ENCODE results near the gene ALDH18A1.

Gene ALDH18A1

DNA sequence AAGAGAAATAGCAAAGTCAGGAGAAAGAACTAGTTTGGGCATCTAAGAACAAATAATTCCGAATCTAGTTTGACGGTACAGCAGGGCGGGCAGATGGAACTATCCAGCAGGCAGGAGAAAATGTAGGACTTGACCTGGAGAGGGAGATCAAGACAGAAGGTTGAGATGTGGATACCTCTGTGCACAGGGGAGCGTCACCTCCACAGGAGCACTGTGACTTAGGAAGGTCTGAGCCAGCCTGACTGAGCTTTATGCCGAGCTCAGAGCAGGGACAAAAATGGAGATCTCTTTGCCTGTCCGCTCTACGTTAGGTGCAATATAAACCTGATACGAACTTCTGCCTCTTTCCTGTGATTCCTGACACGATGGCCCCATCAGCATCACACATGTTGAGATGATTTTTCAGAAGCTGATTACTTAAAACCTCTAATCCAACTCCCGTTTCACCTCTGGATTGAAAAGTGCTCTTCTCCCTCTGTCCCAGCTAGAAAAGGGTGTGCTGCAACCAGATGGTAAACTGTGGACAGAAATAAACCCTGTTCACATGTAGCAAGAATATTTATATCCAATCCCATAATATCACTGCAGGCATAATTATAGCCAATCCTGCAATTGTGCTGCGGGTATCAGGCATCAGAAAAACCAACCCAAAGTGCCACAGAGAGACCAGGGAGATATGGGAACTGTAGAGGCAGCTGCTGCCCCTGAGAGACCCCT, 81.7 kb downstream of the ALDH18A1 start:
- FAIRE-seq = no peak

DNA sequence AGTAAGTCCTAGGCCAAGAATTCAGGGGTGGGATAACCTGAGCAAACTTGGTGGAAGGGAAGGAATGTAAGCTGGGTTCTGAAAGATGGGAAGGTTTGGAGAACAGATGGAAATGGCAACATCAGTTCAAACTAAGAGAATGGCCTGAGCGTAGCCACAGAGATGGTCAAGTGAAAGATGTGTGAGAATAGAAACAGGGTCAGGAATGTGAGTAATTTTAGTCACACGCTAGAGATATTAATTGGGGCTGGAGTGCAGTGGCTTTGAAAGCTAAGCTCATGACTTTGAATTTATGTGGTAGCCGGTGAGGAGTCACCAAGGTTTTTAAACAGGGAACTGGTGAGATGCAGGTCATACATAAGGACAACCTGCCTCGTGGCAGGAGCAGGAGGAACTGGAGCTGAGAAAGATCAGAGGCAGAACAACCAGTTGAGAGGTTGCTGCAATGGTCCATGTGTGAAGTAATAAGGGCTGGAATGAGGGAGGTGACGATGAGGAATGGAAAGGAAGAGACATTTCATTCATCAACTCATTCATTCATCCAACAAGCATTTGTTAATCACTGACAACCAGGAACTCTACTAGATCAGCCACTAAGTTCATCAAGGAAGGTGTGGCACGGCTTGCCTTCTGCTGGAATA, 82.4 kb downstream of the ALDH18A1 start:
- FAIRE-seq = no peak

- FAIRE-seq = no peak
Observed at GRCh38 chr10:95573527-95573926, 83.0 kb downstream of the ALDH18A1 start.

DNA sequence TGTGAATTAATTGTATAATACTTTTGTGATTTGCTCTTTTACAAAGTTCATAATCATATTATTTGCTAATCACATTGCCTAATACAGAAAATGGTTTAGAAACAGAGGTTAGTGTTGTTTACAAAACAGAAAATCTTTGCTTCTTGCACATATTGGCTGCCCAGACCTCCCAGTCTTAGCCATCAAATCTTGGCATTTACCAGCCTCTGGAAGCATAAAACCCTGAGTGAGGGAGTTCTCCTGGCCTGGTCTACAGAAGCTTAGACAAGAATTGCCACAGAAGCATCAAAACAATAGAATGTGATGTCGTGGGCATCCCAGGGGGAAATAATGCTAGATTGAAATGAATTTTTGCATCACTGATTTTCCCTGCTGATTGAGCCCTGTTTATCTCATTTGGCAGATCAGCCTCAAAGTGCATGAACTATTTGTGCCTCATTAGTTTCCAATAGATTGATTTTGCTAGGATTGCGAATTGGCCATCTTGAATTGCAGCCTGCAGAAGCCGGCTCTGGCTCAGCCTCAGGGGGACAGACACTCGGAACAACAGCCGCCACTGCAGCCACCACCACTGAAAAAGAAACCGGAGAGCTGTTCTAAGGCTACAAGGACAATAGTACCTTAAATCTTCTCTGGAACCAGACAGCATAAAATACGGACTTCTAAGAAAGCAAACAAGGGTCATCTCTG, 84.2 kb downstream of the ALDH18A1 start:
- FAIRE-seq = no peak

GRCh38 chr10:95571390-95571789, 85.1 kb downstream of the ALDH18A1 start:
- FAIRE-seq = no peak

GRCh38 chr10:95569368-95569767, 87.1 kb downstream of the ALDH18A1 start:
- no peak for FAIRE-seq

- FAIRE-seq = no peak
Observed at GRCh38 chr10:95567903-95568630, 88.4 kb downstream of the ALDH18A1 start.

DNA sequence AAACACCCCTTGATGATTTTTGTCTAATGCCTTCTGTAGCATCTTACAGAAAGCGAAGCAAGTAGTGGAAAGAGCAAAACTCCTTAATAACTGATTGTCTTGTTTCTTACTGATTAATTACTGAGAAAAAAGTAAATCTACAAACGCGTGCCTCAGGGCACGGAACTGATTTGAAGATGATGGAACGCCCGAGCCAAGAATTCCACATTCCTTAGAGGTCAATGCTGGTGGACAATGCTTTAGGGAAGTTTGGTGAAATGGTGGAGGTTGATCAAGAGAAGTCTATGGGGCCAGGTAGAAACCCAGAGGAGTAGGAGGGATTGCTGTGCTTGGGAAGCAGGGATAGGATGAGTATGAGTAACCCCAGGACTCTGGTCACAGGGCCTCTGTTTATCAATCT, 90.4 kb downstream of the ALDH18A1 start:
- FAIRE-seq = no peak

DNA sequence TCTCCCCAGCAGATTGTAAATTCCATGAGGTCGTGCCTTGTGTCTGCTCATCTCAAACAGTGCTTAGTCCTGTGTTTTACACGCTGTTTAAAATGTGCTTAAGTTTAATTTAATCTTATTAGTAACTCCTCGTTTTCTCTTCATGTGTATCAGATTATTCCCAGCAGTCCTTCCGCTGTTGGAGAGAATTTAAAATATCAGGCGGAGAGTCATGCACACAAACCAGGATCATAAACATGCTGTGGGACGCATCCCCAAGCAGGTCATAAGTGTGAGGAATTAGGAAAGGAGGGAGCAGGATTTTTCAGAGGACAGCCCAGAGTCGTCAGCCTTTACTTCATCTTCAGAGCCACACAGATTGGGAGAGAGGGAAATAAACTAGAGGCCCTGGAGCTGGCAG, 91.2 kb downstream of the ALDH18A1 start:
- no peak for FAIRE-seq

DNA sequence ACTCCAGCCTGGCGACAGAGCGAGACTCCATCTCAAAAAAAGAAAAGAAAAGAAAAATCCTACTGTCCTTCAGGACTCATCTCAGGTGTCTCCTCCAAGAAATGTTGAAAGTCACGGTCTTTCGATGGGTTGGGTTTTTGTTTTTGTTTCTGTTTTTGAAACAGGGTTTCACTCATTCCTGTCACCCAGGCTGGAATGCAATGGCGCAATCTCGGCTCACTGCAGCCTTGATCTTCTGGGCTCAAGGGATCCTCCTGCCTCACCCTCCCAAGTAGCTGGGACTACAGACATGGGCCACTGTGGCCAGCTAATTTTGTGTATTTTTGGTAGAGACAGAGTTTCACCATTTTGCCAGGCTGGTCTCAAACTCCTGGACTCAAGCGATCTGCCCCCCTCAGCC, 92.2 kb downstream of the ALDH18A1 start:
- no peak for FAIRE-seq

- FAIRE-seq = no peak
Observed at GRCh38 chr10:95562341-95562965, 94.1 kb downstream of the ALDH18A1 start.

DNA sequence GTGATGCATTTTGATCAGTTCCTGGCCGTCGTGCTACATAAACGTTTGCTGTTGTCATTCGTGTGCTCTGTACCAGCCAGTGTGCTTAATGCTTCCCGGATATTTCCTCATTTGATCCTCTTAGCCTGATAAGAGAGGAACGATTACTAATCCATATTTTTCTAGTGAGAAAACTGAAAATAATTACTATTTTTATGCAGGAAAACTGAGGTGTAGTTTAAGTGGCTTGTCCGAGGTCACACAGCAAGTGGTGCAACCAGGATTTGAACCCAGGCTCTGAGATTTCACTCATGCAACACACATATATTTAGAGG, 94.7 kb downstream of the ALDH18A1 start:
- FAIRE-seq = no peak

DNA sequence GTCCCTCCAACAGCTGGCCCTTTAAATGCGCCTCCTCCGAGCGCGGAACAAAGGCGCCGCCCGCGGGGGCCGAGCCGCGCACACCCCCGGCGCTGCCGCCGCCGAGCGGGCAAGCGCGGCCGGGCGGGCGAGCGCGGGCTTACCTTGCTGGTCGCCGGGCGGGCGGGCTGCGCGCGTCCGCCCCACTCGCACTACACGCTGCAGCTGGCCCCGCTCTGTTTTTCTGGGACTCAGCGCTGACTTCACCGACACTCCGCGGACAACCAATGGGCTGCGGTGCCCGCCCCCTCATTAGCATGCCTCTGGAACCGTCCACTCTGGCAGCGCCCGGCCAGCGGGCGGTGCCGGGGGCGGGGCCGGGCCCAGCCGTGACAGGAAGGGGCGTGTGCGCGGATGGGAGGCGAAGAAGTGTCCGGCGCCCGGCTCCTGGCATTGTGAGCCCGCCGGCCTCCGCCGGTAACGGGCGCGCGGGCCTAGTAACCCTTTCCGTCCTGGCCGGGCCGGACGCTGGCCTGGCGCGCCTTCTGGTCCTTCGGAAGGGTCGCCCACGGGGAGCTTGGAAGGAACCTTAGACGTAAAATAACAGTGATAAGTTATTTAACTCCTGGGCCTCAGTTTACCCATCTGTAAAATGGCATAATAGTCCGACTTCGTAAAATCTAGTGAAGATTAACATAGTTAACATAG, 95.2 kb downstream of the ALDH18A1 start, which contains the start of gene SORBS1:
SORBS1 (minus strand) TSS at position 195 of the 687 bp plus-strand sequence. CDS start 120,236 bp downstream, outside the sequence.
- no peak for FAIRE-seq

DNA sequence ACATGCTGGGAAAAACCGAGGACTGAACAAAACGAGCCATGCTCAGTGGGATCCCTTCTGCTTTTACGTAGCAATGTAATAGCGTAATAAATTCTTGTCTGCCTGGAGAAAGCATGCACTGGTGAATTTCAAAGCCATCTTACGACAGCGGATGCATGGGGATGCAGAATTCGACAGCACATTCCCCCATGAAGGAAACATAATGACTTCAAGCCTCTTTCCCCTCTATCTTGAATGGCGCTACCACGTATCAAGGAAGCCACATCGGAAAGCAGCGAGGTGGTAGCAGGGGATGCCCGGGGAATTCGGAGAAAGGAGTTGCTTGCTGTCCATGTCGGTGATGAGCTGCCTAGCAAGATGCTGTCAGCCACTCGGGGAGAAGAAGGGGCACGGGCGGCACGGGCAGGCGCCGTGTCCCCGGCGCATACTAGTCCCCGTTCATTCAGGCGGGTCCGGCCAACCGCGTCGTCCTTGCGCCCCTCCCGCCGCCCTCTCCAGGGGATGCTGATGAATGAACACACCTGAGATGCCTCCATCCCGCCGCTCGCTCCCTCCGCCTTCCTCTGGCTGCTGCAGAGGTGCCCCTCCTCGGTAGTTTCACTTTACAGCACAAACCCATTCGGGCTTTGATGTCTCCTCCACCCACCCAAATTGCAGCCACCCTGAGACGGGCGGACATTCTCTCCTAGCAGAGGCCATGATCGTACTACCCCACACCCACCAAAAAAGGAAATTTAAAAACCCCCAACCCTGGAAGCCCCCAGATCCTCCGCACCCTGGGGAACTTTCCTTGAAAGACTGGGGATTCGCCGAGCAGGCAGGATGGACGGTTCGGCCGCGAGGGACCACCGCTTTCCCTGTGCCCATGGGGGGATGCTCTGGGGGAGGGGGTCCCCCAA, 96.0 kb downstream of the ALDH18A1 start:
- FAIRE-seq = no peak

DNA sequence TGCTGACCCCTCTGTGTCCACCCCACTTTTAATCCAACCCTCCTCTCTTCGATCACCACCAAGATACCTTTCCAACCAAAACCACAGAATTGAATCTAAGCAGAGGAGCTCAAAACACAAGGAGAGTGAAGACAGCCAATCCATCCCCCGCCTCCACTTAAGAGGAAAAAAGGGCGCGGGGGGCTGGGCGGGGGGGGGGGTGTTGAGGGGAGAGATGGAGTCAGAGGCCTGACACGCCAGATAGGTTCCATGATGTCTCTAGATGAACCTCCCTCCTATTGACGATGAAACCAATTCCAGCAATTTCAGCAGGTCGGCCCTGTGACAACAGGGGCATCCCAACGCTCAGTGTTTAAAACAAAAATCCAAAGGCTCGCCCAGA, 96.6 kb downstream of the ALDH18A1 start:
- no peak for FAIRE-seq

- no peak for FAIRE-seq
Observed at GRCh38 chr10:95559471-95559870, 97.0 kb downstream of the ALDH18A1 start.

DNA sequence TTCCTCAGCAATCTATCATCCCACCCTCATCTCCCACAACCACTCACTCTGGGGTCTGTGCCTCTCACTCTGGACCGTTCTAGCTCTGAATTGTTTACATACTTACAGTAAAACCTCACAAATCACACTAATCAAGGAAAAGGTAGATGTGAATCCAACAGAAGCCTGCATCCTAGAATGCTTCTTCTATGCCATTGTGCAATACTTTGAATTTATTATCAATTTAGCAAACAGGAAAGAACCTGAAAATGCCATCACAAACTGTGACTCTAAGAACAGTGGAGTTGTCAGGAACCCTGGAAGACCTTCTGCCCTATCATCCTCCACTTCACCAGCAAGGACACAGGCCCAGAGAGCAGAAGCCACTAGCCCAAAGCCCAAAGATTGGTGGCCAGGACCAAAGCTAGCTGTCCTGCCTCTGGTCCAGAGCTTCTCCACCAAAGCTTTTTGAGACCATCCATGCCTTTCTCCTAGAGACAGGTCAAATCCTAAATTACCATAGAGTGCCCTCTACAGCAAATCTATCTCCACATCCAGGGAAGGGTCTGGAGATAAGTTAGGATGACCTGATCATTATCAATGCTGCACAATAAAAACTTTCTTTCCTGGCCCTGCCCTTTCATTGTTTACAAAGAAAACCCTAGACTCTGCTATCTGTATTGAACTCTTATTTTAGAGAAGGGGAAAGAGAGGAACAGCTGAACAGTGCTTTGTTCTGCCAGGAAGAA, 97.8 kb downstream of the ALDH18A1 start:
- FAIRE-seq = no peak

DNA sequence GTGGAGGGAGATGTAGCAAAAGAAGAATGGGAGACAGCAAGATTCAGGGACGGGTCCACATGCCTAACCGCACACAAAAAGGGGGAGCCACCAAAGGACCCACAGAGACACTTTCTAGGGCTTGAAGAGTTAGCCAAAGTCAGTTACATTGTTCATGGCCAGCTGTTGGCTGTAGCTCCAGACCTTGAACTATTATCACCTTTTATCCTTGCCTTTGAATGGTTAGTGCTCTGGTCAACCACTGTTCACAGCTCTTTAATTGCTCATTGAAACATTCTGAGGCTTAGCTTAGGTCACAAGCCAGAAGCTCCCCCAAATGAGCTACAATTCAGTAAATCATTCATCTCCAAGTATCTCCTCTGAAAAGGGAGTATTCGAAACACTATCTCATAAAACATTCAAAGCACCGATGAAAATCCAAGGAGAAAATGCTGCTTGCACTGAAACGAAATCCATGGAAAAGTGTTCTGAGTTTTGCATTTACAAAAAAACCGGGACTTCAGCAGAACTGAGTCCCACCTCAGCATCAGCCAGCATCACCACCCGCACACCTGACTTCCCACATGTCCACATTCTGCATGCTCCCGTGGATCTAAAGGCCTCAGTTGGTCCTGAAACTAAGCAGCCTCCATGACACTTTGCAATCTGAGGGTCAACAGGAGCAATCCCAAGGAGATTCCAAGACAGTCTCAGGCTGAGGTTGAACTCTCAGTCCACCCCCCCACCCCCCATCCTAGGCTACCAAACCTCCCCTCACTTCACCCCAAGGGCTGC, 99.3 kb downstream of the ALDH18A1 start:
- FAIRE-seq = no peak

All from G401.6 (cell line).